Measurements from ENCODE around the gene RAB1B.
A peak's percentile ranks its signal among the peaks of the same experiment; 100 is the strongest.

RAB1B gene

GRCh38 chr11:66290330-66290621 is 21.8 kb downstream of the RAB1B start:
- Histone ChIP-seq H3K27me3 (ENCODE audit: control insufficient read depth, low read length) (peaks cover 12% of the 10 kb centered on the region), H3K4me3 (ENCODE audit: low read length) (peak overlapping the region; percentile 95), H3K36me3 (ENCODE audit: control insufficient read depth, low read length) (peaks cover 4% of the 10 kb centered on the region), H3K27ac (ENCODE audit: low read depth, low read length) (no peak overlapping the region), H3K4me1 (ENCODE audit: control insufficient read depth, low read length) (peaks cover 19% of the 10 kb centered on the region), H3K9me3 (ENCODE audit: control insufficient read depth, insufficient read depth, low read length) (no peaks in the 10 kb centered on the region), H4K20me1 (ENCODE audit: control insufficient read depth, insufficient read depth, low read depth, low read length) (no peaks in the 10 kb centered on the region), H3F3A (ENCODE audit: control insufficient read depth, insufficient read depth) (no peaks in the 10 kb centered on the region), H3K79me2 (ENCODE audit: control insufficient read depth, low read length) (peaks cover 17% of the 10 kb centered on the region), H3K4me2 (ENCODE audit: low read length) (peak overlapping the region; percentile 87), H3K9me2 (replicated peaks; ENCODE audit: control insufficient read depth, low read length) (no peaks in the 10 kb centered on the region)
- TF ChIP-seq EZH2phosphoT487 (IDR thresholded peaks at IDR 0.05; ENCODE audit: borderline replicate concordance, low read length) (no peak), CTCF (IDR thresholded peaks at IDR 0.05; ENCODE audit: low read depth, low read length, poor library complexity, severe bottlenecking) (no peak)

GRCh38 chr11:66291303-66291705 is 22.9 kb downstream of the RAB1B start:
- no peaks in the 10 kb centered on the region for H3K9me2 ChIP-seq (replicated peaks; ENCODE audit: control insufficient read depth, low read length)
- H4K20me1 ChIP-seq (ENCODE audit: control insufficient read depth, insufficient read depth, low read depth, low read length), result no peaks in the 10 kb centered on the region
- peaks cover 12% of the 10 kb centered on the region for H3K27me3 ChIP-seq (ENCODE audit: control insufficient read depth, low read length)
- H3K9me3 ChIP-seq (ENCODE audit: control insufficient read depth, insufficient read depth, low read length), result no peaks in the 10 kb centered on the region
- peaks cover 4% of the 10 kb centered on the region for H3K36me3 ChIP-seq (ENCODE audit: control insufficient read depth, low read length)
- H3K4me1 ChIP-seq (ENCODE audit: control insufficient read depth, low read length), result peaks cover 19% of the 10 kb centered on the region
- TF ChIP-seq CTCF (IDR thresholded peaks at IDR 0.05; ENCODE audit: low read depth, low read length, poor library complexity, severe bottlenecking), result no peak
- no peak for TF ChIP-seq EZH2phosphoT487 (IDR thresholded peaks at IDR 0.05; ENCODE audit: borderline replicate concordance, low read length)
- H3K4me2 ChIP-seq (ENCODE audit: low read length), result no peak overlapping the region
- no peak overlapping the region for H3K4me3 ChIP-seq (ENCODE audit: low read length)
- H3F3A ChIP-seq (ENCODE audit: control insufficient read depth, insufficient read depth), result no peaks in the 10 kb centered on the region
- peaks cover 14% of the 10 kb centered on the region for H3K79me2 ChIP-seq (ENCODE audit: control insufficient read depth, low read length)
- H3K27ac ChIP-seq (ENCODE audit: low read depth, low read length), result no peak overlapping the region

GRCh38 chr11:66291706-66292542 is 23.5 kb downstream of the RAB1B start, which contains the start of gene TMEM151A:
TSS of gene TMEM151A (plus strand) at chr11:66291894. CDS start at chr11:66292014, 120 bp downstream.
- H3K4me1 ChIP-seq (ENCODE audit: control insufficient read depth, low read length), result peaks cover 19% of the 10 kb centered on the region
- H3K79me2 ChIP-seq (ENCODE audit: control insufficient read depth, low read length), result peaks cover 14% of the 10 kb centered on the region
- TF ChIP-seq EZH2phosphoT487 (IDR thresholded peaks at IDR 0.05; ENCODE audit: borderline replicate concordance, low read length), result no peak
- TF ChIP-seq CTCF (IDR thresholded peaks at IDR 0.05; ENCODE audit: low read depth, low read length, poor library complexity, severe bottlenecking), result no peak
- no peak within 1 kb of the TSS for H3K4me3 ChIP-seq (ENCODE audit: low read length)
- H3K9me2 ChIP-seq (replicated peaks; ENCODE audit: control insufficient read depth, low read length), result no peaks in the 10 kb centered on the region
- H3K36me3 ChIP-seq (ENCODE audit: control insufficient read depth, low read length), result peaks cover 4% of the 10 kb centered on the region
- no peaks in the 10 kb centered on the region for H4K20me1 ChIP-seq (ENCODE audit: control insufficient read depth, insufficient read depth, low read depth, low read length)
- no peaks in the 10 kb centered on the region for H3K9me3 ChIP-seq (ENCODE audit: control insufficient read depth, insufficient read depth, low read length)
- H3F3A ChIP-seq (ENCODE audit: control insufficient read depth, insufficient read depth), result no peaks in the 10 kb centered on the region
- no peak within 1 kb of the TSS for H3K27ac ChIP-seq (ENCODE audit: low read depth, low read length)
- peaks cover 13% of the 10 kb centered on the region for H3K27me3 ChIP-seq (ENCODE audit: control insufficient read depth, low read length)
- no peak within 1 kb of the TSS for H3K4me2 ChIP-seq (ENCODE audit: low read length)

Measured in DOHH2 (cell line).